Measurements from ENCODE around the gene TAOK1. TPM values are rescaled to one million over a fixed set of nuclear protein-coding genes. Genes with fewer than 3 reads are reported as not detected.

The TAOK1 gene
- total and polyA plus RNA-seq, 10 of the 15 experiments (the other 5 are each of a cell fraction or from before 2014, with no cell fraction given) = 2.0 to 27.1 (median 11.8) TPM

DNA sequence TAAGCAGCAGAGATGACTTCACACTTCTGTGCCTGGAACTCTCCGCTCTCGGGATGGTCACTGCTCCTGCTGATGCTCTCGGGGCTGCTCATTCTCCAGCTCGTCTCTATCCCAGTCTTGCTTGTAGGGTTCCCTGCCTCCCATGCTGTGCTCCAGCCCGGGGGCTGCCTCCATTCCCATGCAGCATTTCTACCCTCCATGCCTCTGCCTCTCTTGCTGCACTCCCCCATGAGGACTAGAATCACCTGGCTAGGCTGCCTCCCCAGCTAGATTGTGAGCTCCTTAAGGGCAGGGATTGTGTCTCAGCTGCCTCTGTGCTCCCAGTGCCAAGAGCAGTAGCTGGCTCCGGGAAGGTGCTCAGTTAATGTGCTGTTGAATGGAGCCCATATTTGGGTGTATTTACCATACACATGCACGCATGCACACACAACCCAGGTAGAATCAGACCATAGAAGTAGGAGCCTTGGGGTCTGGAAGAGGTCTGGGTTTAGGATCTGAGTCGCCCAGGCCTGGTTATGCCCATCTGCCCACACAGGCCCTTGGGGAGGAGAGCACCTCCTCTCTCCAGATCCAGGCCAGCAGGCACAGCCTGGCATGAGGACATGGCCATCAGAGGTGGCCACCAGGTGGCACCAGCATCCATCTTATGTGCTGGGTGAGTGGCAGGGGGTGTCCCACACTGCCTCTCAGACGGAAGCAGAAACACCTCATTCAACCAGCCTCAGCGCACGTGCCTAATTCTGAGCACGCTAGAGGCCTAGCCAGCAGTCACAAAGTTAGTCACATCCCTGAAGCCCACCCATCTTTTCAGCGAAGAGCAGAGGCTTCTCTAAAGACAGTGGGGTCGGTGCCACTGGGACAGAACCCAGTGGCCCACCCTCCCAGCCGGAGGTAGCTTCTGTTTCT lies 190.0 kb downstream of the TAOK1 start:
- POLR2A ChIA-PET = interaction anchor here (0.7 to 1.8 kb wide), 5 partner anchors 12 to 125 kb away, joined by 3 to 9 read pairs (median 3); partner anchors contain the start of gene ANKRD13B
- WGBS (ENCODE audit: insufficient coverage, insufficient replicate concordance, low lambda C conversion rate, missing lambda C conversion rate) = 53% methylated on average over 13 of the region's 15 CpGs
- Histone ChIP-seq H3K9me3 (replicated peaks; ENCODE audit: control insufficient read depth, insufficient read depth, low read length) (no peaks in the 10 kb centered on the region), H3K36me3 (ENCODE audit: control insufficient read depth in 2 of 2, insufficient read depth in 2 of 2, low read length in 1 of 2) (peaks cover 8 to 21% of the 10 kb centered on the region in 2 experiments; a peak in 3 of 4 replicates), H3K9ac (ENCODE audit: control insufficient read depth, insufficient read depth, low read length) (no peak overlapping the region), H3K27ac (ENCODE audit: control insufficient read depth, insufficient read depth) (no peak overlapping the region; the same call in 1 of the 2 replicates), H3K79me2 (ENCODE audit: control insufficient read depth, insufficient read depth, low read length) (peaks cover 4% of the 10 kb centered on the region; the same call in 1 of the 2 replicates), H2AFZ (ENCODE audit: control insufficient read depth, low read depth, low read length) (no peak overlapping the region; the same call in 1 of the 2 replicates), H3K27me3 (replicated peaks in 1 of 2; ENCODE audit: control insufficient read depth in 2 of 2, insufficient read depth in 2 of 2, low read length in 1 of 2) (no peaks in the 10 kb centered on the region), H3K4me3 (no peak overlapping the region), H4K20me1 (ENCODE audit: control insufficient read depth, insufficient read depth) (no peaks in the 10 kb centered on the region), H3K4me2 (ENCODE audit: control insufficient read depth, insufficient read depth) (no peak overlapping the region), H3K4me1 (ENCODE audit: control insufficient read depth, insufficient read depth, low read length) (peaks cover 11% of the 10 kb centered on the region)
- no peak for DNase-seq (ENCODE audit: low read depth, low spot score)
- peak; percentile 100 for ATAC-seq
- intact Hi-C loops (cut with micrococcal nuclease; ENCODE audit: unreplicated experiment) = loop anchor here (1.0 to 5.0 kb wide), 5 partner anchors 11 to 442 kb away; no protein-coding TSS in a partner anchor
- CTCF ChIA-PET = interaction anchor here (0.7 to 6.1 kb wide), 22 partner anchors 8 to 513 kb away, joined by 3 to 72 read pairs (median 4); partner anchors contain the start of gene ANKRD13B
- peak; percentile 98 for FAIRE-seq
- RAD21 ChIA-PET (ENCODE audit: unreplicated experiment) = interaction anchor here (0.6 to 4.1 kb wide), 14 partner anchors 10 to 513 kb away, joined by 3 to 25 read pairs (median 4); partner anchors contain the start of genes ANKRD13B and TP53I13
- in situ Hi-C loops (cut with MboI) = no loop called here
- no TSS peak for BruUV-seq (replicated peaks)
- SMC1A ChIA-PET (ENCODE audit: uncharacterized antibody, unreplicated experiment) = interaction anchor here (0.6 to 2.6 kb wide), 15 partner anchors 11 to 449 kb away, joined by 3 to 14 read pairs (median 3); partner anchors contain the start of gene ANKRD13B
- no peak for TF ChIP-seq CUX1 (IDR thresholded peaks at IDR 0.05; ENCODE audit: insufficient replicate concordance, low read depth, low read length)
- no peak for TF ChIP-seq NR2C1 (IDR thresholded peaks at IDR 0.05)
- TF ChIP-seq, protein P1, sequence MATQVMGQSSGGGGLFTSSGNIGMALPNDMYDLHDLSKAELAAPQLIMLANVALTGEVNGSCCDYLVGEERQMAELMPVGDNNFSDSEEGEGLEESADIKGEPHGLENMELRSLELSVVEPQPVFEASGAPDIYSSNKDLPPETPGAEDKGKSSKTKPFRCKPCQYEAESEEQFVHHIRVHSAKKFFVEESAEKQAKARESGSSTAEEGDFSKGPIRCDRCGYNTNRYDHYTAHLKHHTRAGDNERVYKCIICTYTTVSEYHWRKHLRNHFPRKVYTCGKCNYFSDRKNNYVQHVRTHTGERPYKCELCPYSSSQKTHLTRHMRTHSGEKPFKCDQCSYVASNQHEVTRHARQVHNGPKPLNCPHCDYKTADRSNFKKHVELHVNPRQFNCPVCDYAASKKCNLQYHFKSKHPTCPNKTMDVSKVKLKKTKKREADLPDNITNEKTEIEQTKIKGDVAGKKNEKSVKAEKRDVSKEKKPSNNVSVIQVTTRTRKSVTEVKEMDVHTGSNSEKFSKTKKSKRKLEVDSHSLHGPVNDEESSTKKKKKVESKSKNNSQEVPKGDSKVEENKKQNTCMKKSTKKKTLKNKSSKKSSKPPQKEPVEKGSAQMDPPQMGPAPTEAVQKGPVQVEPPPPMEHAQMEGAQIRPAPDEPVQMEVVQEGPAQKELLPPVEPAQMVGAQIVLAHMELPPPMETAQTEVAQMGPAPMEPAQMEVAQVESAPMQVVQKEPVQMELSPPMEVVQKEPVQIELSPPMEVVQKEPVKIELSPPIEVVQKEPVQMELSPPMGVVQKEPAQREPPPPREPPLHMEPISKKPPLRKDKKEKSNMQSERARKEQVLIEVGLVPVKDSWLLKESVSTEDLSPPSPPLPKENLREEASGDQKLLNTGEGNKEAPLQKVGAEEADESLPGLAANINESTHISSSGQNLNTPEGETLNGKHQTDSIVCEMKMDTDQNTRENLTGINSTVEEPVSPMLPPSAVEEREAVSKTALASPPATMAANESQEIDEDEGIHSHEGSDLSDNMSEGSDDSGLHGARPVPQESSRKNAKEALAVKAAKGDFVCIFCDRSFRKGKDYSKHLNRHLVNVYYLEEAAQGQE (IDR thresholded peaks at IDR 0.05; ENCODE audit: low read depth, low read length) = no peak
- no peak for TF ChIP-seq EGR1 (IDR thresholded peaks at IDR 0.05; ENCODE audit: borderline replicate concordance in 1 of 2, low read depth in 2 of 2, low read length in 2 of 2)
- 0 out of 2 replicates have a peak, but pooled peaks have one; percentile 22 for TF ChIP-seq TARDBP (IDR thresholded peaks at IDR 0.05; ENCODE audit: borderline replicate concordance)
- TF ChIP-seq JUNB (IDR thresholded peaks at IDR 0.05) = no peak
- TF ChIP-seq RAD51 (IDR thresholded peaks at IDR 0.05) = peak; percentile 79
- no peak for TF ChIP-seq HSF1 (IDR thresholded peaks at IDR 0.05; ENCODE audit: low read depth, low read length)
- no peak for TF ChIP-seq BCL11A (IDR thresholded peaks at IDR 0.05; ENCODE audit: low read depth, low read length)
- peak; percentile 84 for TF ChIP-seq RELA (IDR thresholded peaks at IDR 0.05; ENCODE audit: borderline replicate concordance, partially characterized antibody)
- TF ChIP-seq NR2C2 (IDR thresholded peaks at IDR 0.05; ENCODE audit: borderline replicate concordance, control insufficient read depth, insufficient read length, low read depth) = no peak

Measured in GM12878 (cell line).